DMS 273 treated with DMSO at 0.1 percent for 48 hours (cell line): ENCODE data around the gene TBC1D26.
"Not testable (repeated sequence)": the region's sequence is repeated elsewhere in the genome, so short reads cannot be mapped to it uniquely, and the experiment has no call there.

Source experiments
- DNase-seq: peaks from one replicate; lab custom pipeline; 2025; lab: John Stamatoyannopoulos, UW

TBC1D26 gene

DNA sequence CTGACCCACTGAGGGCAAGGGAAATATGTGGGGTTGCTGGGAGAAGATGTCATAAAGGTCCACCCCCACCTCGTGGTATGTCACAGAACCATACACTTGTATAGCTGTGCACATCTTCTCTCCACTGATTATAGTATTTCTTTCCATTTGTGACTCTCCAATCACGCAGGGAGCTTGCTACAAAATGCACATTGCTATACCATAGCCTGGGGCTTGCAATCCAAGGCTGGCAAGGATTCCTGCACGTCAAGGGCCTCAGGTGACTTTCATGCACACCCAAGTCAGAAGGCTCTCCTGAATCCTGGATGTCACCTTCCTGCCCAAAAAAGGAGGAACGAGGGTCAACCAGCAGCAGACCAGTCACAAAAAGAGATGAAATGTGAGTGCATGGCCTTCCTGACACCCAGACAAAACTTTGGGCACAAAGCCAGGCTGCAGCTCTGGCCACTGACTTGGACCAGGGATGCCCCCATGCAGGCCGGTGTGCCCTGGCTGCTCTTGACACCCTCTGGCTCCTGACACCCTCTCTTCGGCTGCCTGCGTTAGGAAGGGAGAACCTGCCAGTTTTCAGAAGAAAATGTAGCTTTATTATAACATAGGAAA, 12.1 kb downstream of the TBC1D26 start:
- no peak for DNase-seq

DNA sequence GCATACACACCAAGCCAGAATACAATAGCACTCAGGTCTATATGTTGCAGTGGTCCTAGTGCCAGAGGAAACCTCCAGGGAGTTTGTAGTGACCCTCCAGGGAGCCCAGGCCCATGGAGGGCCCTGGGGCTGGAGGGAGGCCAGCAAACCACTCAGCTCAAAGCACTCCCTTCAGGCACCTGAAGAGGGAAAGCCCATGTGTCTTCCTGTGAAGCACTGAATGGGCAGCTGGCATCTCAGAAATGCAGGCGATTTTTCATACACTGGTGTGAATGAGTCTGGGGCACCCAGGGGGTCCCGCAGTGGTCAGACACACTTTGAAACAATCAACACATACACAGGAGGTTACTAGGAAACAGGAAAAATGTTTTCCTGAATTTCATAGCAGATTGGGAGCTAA, 12.8 kb downstream of the TBC1D26 start:
- DNase-seq, result no peak

DNA sequence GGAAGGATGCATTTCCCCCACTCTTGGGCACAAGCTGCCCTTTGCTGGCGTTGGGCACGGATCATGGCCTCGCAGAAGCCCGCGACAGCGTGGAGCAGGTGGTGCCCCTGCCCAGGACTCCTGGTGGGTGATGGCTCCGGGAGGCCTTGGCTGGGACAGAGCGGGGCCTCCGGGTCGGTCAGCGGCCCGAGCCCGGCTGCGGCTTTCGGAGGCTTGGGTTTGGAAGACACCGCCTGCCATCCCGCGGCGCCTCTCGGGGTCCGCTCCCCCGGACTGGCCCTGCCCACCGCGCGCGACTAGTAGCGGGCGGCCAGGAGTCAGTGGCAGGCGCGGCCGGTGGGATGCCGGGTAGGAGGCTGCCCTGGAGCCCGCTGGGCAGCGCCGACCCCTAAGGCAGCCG, 17.3 kb downstream of the TBC1D26 start:
- DNase-seq, result not testable (repeated sequence)

DNA sequence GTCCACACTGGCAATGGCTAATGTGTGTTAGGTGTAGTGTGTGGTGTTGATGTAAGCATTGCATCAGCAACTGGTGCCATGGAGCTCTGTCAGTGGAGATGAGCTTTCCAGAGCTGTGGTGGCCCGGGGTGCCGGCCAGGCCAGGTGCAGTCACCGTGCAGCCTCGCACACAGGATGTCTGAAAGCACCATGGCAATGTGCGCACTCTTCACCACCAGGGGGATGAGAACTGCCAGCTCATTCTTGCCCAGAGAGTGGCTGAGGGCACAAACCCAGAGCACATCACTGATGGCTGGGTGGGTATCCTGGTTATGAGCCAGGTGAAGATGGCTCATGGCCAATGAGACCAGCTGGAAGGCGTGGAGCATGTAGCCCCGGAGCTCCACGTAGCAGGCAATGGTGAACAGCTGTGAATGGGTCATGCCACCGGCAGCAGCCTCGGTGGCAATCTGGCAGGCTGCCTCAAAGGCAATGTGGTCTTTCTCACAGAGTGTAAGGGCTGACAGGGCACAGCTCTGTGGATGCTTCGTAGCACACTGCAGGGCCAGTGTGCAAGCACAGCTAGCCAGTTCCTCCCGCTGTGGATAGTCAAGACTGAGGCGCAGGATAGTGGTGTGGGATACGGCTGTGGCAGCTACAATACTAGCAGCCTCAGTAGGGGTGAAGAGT, 36.9 kb downstream of the TBC1D26 start:
- not testable (repeated sequence) for DNase-seq

DNA sequence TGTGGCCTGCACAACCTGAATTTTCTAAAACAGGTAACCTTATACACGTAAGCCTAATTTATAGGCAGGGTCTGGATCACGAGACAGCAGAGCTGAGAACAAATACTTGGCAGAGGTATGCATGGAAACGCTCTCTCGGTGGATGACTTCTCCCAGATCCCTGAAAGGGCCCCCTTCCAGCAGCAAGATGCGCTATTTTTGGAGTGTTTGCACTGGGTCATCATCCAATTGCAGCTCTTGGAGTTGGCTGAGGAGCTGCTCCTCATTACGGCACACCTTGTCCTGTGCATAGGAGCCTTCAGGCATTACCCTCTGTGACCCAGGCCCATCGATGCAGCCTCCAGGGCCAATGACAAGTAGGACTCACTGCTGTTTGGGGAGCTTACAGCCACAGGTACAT, 38.6 kb downstream of the TBC1D26 start:
- DNase-seq, result not testable (repeated sequence)

DNA sequence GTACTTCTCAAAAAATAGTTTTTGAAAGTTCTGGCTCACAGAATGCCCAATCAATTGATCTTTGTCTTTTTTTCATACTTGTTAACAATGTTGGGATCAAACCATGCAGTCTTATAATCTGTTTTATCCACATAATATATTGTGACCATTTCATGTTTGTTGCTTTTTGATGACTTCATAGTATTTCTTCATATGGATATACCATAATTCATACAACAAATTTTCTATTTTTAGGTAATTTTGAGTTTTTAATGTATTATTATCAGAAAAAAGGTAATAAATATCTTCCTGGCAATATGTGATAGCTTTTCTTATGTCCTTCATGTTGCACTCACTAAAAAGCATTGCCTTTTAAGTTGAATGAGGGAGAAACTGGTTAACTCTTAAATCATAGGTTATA, 44.8 kb downstream of the TBC1D26 start:
- DNase-seq, result no peak

DNA sequence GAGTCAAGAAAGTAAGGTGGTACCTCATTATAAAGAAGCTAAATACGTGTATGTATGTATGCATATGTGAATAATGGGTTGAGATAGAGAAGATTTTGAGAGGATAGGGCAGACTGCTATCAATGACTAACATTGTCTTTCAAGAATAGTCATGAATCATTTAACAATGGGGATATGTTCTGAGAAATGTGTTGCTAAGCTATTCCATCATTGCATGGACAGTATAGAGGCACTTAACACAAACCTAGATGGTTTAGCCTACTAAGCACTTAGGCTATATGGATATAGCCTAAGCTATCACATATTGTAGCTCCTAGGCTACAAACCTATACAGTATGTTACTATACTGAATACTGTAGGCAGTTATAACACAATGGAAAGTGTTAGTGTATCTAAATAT, 45.2 kb downstream of the TBC1D26 start:
- DNase-seq, result no peak

DNA sequence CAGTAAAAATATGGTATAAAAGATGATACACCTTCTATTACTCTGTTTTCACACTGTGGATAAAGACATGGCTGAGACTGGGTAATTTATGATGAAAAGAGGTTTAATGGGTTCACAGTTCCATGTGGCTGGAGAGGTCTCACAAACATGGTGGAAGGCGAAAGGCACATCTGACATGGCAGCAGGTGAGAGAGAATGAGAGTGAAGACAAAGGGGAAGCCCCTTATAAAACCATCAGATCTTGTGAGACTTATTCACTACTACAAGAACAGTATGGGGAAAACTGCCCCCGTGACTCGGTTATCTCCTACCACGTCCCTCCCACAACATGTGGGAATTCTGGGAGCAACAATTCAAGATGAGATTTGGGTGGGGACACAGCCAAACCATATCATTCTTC, 45.6 kb downstream of the TBC1D26 start:
- DNase-seq, result no peak

DNA sequence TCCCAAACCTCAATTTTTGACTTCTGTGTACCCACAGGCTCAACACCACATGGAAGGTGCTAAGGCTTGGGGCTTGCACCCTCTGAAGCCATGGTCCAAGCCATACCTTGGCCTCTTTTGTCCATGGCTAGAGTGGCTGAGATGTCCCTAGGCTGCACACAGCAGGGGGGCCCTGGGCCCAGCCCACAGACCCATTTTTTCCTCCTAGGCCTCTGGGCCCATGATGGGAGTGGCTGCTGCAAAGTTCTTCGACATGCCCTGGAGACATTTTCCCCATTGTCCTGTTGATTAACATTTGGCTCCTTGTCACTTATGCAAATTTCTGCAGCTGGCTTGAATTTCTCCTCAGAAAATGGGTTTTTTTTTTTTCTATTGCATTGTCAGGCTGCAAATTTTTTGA, 47.0 kb downstream of the TBC1D26 start:
- DNase-seq, result no peak

DNA sequence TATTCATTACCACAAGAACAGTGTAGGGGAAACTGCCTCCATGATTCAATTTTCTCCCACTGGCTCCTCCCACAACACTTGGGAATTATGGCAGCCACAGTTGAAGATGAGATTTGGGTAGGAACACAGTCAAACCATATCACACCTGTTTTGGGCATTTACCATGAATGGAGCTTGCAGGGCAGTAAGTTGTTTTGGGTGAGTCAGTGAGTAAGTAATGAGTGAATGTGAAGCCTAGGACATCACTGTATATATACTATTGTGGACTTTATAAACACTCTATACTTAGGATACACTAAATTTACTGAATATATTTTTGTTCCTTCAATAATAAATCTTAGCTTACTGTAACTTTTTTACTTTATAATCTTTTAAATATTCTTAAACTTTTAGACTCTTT, 48.1 kb downstream of the TBC1D26 start:
- no peak for DNase-seq

DNA sequence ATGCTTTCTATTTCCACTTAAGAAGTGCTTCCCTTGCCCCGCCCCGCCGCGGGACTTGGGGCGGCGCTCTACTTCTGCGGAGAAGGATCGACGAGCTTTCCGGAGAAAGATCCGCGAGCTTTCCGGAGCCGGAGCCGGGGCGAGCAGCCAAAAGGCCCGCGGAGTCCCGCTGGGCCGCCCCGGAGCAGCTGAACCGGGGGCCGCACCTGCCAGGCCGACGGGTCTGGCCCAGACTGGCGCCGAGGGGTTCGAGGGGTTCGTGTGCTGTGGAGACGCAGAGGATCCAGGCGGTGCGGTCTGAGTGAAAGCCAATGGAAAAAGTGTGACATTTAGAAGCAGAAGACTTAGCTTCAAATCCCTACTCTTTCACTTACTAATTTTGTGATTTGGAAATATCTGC, 50.8 kb downstream of the TBC1D26 start:
- DNase-seq, result no peak

DNA sequence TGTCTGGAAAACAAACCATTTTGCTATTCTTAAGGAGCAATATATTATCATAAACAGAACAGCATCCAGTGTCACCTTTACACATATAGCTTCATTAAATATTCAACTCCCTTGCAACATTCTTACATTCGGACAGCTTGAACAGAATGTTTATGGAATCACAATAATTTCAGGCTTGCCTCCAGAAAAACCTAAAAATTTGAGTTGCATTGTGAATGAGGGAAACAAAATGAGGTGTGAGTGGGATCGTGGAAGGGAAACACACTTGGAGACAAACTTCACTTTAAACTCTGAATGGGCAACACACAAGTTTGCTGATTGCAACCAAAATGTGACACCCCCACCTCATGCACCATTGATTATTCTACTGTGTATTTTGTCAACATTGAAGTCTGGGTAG, 51.4 kb downstream of the TBC1D26 start:
- no peak for DNase-seq

DNA sequence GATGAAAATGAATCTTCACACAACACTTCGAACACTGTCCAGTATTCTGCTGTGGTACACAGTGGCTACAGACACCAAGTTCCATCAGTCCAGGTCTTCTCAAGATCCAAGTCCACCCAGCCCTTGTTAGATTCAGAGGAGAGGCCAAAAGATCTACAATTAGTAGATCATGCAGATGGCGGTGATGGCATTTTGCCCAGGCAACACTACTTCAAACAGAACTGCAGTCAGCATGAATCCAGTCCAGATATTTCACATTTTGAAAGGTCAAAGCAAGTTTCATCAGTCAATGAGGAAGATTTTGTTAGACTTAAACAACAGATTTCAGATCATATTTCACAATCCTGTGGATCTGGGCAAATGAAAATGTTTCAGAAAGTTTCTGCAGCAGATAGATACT, 52.3 kb downstream of the TBC1D26 start:
- peak; percentile 7 for DNase-seq

DNA sequence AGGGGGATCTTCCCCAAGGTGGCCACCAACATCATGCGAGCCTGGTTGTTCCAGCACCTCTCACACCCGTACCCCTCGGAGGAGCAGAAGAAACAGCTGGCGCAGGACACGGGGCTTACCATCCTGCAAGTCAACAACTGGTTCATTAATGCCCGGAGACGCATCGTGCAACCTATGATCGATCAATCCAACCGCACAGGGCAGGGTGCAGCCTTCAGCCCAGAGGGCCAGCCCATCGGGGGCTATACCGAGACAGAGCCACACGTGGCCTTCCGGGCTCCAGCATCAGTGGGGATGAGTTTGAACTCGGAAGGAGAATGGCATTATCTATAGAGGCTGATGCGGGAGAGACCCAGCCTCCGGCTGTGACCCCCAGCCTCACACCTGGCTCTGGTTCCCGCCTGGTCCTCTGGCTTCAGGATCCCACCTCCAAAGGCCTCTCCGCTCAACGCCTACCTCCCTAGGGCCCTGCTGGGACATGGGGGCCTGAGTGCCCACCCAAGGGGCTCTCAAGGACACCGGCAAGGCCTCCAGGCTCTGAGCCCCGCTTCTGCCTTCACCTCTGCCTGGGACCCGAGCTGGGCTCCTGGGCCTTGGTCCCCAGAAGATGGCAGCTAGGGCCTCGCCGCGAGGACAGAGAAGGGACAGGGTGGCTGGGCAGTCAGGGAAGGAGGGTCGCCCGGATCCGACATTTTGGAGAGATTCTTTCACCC, 55.4 kb downstream of the TBC1D26 start:
- not testable (repeated sequence) for DNase-seq

DNA sequence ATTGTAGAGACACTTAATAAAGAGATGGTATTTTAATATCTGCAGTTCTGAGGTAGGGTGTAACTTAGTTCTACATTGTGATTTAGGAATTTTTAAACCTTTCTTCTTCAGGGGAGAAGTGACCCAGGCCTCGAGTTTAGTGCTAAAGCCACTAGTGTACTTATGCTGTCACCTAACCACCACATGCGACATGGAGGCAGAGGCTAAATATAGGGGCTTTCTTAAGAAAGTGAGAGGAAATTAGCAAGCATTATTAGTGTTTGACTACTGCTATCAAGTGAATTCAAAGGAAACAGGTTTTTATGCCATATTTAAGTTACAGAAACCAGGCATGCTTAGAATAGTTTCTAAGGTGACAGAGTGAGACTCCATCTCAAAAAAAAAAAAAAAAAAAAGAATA, 56.3 kb downstream of the TBC1D26 start:
- DNase-seq, result not testable (repeated sequence)
